ENCODE results near the gene TAX1BP1. TPM values are rescaled to one million over a fixed set of nuclear protein-coding genes. Genes with fewer than 3 reads are reported as not detected.

Gene TAX1BP1
- total RNA-seq, 1 experiment from 2014 or later: 58.3 TPM

DNA sequence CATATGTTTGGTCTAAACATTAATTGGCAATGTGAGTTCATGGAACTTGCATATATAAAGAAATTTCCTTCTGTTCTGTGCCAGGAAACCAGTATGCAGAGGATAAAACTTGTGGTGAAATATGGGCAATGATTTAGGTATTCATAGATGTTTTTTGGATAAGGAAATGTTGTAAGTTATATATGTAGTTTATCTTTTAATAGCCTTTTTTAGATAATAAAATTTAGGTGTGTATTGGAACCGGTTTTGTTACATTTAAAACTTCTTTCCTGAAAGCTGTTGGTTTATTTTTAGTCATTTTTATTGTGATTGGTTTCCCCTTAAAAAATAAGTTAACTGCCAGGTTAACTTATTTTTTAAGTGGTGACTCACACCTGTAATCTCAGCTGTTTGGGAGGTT is 22.1 kb downstream of the TAX1BP1 start:
- Mint-ChIP-seq H3K9me3 (peaks cover 6% of the 10 kb centered on the region in 2 experiments; a peak in 4 of 5 replicates), H3K4me1 (no peaks in the 10 kb centered on the region), H3K27ac (no peak overlapping the region), H3K4me3 (no peak overlapping the region), H3K27me3 (ENCODE audit: low read depth) (no peaks in the 10 kb centered on the region), H3K36me3 (ENCODE audit: insufficient read depth in 1 of 3, low read depth in 3 of 3) (peaks cover 20 to 45% (median 28%) of the 10 kb centered on the region in 3 experiments)
- H4K20me1 ChIP-seq (ENCODE audit: control insufficient read depth, insufficient read depth, insufficient read length): no peaks in the 10 kb centered on the region
- H3K4me2 ChIP-seq (ENCODE audit: insufficient read depth, insufficient read length, low read length): no peak overlapping the region
- no CpG with 5 or more reads among the region's 1 CpG for WGBS (ENCODE audit: extremely low coverage, insufficient read length, low lambda C conversion rate)
- no peaks in the 10 kb centered on the region for H3K9me3 ChIP-seq (ENCODE audit: control insufficient read depth, low read depth, low read length)
- H3K79me1 ChIP-seq (ENCODE audit: insufficient read depth, low read depth, low read length, poor library complexity, severe bottlenecking): peaks cover 3% of the 10 kb centered on the region
- H2AFZ ChIP-seq (ENCODE audit: low read length): no peak overlapping the region
- H3K27me3 ChIP-seq (ENCODE audit: insufficient read depth, low read length): no peaks in the 10 kb centered on the region
- no peak overlapping the region for H4K8ac ChIP-seq (replicated peaks; ENCODE audit: insufficient read length, low read depth, low read length)
- H3K14ac ChIP-seq (ENCODE audit: insufficient read depth, low read length): no peak overlapping the region
- no peak overlapping the region for H2BK12ac ChIP-seq (ENCODE audit: insufficient read length, low read depth, low read length)
- no peak overlapping the region for H4K91ac ChIP-seq (ENCODE audit: insufficient read length, low read depth, low read length)
- no peaks in the 10 kb centered on the region for H3K23me2 ChIP-seq (ENCODE audit: insufficient read length, low read depth, low read length, poor library complexity, severe bottlenecking)
- H3K9ac ChIP-seq (ENCODE audit: extremely low read depth, insufficient read length, low read length): no peak overlapping the region
- H2BK15ac ChIP-seq (ENCODE audit: low read depth, low read length): no peak overlapping the region
- no peak overlapping the region for H3K4ac ChIP-seq (ENCODE audit: low read depth, low read length)
- H3K27ac ChIP-seq (ENCODE audit: insufficient read length, low read depth, low read length): no peak overlapping the region
- DNase-seq: no peak
- no peak overlapping the region for H4K5ac ChIP-seq (ENCODE audit: insufficient read length, low read depth, low read length)
- TF ChIP-seq, protein P1, sequence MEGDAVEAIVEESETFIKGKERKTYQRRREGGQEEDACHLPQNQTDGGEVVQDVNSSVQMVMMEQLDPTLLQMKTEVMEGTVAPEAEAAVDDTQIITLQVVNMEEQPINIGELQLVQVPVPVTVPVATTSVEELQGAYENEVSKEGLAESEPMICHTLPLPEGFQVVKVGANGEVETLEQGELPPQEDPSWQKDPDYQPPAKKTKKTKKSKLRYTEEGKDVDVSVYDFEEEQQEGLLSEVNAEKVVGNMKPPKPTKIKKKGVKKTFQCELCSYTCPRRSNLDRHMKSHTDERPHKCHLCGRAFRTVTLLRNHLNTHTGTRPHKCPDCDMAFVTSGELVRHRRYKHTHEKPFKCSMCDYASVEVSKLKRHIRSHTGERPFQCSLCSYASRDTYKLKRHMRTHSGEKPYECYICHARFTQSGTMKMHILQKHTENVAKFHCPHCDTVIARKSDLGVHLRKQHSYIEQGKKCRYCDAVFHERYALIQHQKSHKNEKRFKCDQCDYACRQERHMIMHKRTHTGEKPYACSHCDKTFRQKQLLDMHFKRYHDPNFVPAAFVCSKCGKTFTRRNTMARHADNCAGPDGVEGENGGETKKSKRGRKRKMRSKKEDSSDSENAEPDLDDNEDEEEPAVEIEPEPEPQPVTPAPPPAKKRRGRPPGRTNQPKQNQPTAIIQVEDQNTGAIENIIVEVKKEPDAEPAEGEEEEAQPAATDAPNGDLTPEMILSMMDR (conservative IDR thresholded peaks at IDR 0.05): no peak
- H3T11ph ChIP-seq (ENCODE audit: low read length): no peak overlapping the region
- no peaks in the 10 kb centered on the region for H3K4me1 ChIP-seq (ENCODE audit: insufficient read depth, low read length)
- no peak overlapping the region for H3K56ac ChIP-seq (ENCODE audit: insufficient read length, low read depth, low read length)
- H3K79me2 ChIP-seq (ENCODE audit: insufficient read depth, low read length): no peaks in the 10 kb centered on the region; the same call in 1 of the 2 replicates
- H3K23ac ChIP-seq (ENCODE audit: insufficient read length, low read depth, low read length): no peak overlapping the region
- no peak overlapping the region for H2BK120ac ChIP-seq (ENCODE audit: low read depth, low read length, poor library complexity, severe bottlenecking)
- no peak overlapping the region for H2BK20ac ChIP-seq (ENCODE audit: low read depth, low read length, poor library complexity, severe bottlenecking)
- no peak overlapping the region for H2AK5ac ChIP-seq (ENCODE audit: insufficient read length, low read length)
- no peak overlapping the region for H3K18ac ChIP-seq (ENCODE audit: insufficient read length, low read depth, low read length)
- no peak overlapping the region for H2BK5ac ChIP-seq (ENCODE audit: insufficient read length, low read length)

Measured in H9 (cell line).